ENCODE measurements around the gene OLR1. TPM values are rescaled to one million over a fixed set of nuclear protein-coding genes. Genes with fewer than 3 reads are reported as not detected.
"Not testable (repeated sequence)": the region's sequence is repeated elsewhere in the genome, so short reads cannot be mapped to it uniquely, and the experiment has no call there.

OLR1 gene
- total RNA-seq, 1 experiment from 2014 or later = not detected

GRCh38 chr12:10190558-10191388 lies 18.8 kb upstream of the OLR1 start:
- DNase-seq (ENCODE audit: low read depth) = peak; percentile 62

DNA sequence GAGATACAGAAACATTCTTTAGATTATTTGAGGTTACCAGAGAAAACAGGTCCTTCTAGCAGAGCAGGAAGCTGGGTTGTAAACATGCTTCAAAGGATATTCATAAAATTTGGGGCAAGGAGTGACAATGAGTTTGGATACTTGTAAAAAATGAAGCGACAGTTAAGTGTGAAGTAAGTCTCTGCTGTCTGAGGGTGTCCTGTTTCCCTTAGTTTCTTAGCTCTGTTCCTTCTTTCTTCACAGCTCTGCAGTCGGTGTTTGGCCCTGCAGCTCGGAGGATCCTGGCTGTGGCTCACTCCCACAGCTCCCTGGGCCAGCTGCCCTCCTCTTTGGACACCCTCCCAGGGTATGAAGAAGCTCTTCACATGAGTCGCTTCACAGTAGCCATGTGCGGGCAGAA lies 17.7 kb upstream of the OLR1 start:
- no peak for DNase-seq (ENCODE audit: low read depth)

DNA sequence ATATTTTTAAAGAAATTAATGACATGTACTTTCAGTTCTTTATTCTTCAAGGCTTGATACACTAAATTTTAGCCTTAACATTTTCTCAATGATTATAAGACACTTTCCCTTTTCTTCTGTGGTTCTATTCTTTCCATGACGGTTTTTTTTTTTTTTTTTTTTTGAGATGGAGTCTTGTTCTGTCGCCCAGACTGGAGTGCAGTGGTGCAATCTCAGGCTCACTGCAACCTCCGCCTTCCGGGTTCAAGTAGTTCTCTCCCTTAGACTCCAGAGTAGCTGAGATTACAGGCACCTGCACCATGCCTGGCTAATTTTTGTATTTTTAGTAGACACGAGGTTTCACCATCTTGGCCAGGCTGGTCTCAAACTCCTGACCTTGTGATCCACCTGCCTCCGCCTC lies 15.0 kb upstream of the OLR1 start:
- not testable (repeated sequence) for DNase-seq (ENCODE audit: low read depth)

DNA sequence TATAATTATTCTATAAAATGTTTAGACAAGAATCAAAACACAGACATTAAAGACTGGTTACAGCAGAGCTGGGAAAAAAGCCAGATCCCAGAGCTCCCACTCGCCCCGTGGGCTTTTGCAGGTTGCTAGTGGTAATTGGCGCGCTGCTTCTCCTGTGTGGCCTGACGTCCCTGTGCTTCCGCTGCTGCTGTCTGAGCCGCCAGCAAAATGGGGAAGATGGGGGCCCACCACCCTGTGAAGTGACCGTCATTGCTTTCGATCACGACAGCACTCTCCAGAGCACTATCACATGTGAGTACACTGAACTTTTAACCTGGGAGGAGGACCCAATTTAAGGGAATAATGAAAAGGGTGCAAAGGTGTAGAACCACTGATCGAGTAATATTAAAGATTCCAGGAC lies 14.4 kb upstream of the OLR1 start:
- no peak for DNase-seq (ENCODE audit: low read depth)

- no peak for DNase-seq (ENCODE audit: low read depth)
Measured at GRCh38 chr12:10184261-10184843, 12.4 kb upstream of the OLR1 start.

DNA sequence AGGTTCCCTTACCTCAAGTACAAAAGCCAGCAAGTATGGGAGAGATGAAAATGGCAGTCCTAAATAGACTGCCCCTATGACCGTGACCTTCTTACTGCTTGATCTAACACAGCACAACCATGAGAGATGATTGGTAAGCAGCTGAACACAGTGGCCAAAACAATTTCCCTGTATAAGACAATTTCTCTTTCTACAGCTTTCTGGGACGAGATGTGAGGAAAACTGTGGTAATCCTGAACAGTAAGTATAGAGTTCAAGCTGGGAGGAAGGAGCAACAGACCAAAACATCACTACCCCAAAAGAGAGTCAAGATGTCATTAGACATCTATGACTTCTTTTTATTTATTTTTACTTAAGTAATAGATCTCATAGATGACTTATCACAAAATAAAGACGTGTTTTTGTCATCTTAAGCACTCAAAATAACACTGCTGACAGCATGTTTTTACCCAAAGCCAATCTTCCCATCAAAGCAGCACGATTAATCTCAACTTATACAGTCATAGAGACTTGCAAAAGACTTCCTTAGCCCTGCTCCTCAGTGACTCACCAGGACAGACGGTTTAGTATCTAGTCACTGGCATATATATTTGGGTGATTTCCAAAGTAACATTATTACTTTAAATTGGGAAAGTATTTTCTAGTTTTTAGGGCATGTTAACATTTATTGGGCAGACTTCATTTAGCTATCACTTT lies 10.6 kb upstream of the OLR1 start:
- peak; percentile 47 for DNase-seq (ENCODE audit: low read depth)

GRCh38 chr12:10179776-10180181 lies 7.8 kb upstream of the OLR1 start:
- no peak for DNase-seq (ENCODE audit: low read depth)

- DNase-seq (ENCODE audit: low read depth) = no peak
Measured at GRCh38 chr12:10178821-10179220, 6.9 kb upstream of the OLR1 start, which contains the start of gene TMEM52B. Gene TMEM52B, plus strand, starts transcription at chr12:10179032. Its CDS starts 543 bp downstream, at chr12:10179575.

DNA sequence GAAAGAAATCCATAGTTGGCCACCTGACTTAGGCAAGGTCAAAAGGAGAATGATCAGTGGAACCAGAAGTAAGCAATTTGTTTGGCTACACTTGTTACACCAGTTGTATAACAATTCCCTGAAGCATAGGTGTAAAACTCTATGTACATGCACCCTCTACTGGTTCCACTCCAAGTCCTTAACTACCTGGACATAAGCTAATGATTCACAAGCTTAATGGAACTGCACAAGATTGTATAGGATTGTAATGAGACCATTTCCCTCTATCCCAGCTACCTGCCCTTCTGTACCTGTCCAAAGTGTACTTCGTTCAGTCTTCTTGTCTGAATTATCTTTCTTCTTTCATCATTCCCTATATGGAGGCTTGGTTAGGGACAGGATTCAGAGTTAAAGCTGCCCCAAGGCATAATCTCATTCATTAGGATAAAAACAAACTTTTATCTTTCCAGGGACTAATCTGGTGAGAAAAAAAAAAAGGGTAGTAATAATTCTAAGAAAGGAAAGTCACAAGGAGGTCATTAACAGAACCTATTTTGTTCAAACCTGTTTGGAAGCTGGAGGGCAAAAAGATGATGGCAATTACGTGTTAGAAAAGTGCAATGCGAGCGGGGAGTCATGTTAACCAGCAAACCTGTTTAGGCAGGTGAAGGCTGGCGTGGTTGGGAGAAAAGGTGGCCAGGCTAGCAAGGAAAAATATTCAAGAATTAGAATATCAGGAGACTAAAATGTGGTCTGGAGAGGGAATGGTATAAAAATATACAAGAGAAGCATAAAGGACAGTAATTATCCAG lies 4.1 kb upstream of the OLR1 start:
- DNase-seq (ENCODE audit: low read depth) = no peak

- no peak for DNase-seq (ENCODE audit: low read depth)
Measured at GRCh38 chr12:10174986-10175614, 3.2 kb upstream of the OLR1 start.

- peak; percentile 27 for DNase-seq (ENCODE audit: low read depth)
Measured at GRCh38 chr12:10170216-10170615, 1.7 kb downstream of the OLR1 start.

DNA sequence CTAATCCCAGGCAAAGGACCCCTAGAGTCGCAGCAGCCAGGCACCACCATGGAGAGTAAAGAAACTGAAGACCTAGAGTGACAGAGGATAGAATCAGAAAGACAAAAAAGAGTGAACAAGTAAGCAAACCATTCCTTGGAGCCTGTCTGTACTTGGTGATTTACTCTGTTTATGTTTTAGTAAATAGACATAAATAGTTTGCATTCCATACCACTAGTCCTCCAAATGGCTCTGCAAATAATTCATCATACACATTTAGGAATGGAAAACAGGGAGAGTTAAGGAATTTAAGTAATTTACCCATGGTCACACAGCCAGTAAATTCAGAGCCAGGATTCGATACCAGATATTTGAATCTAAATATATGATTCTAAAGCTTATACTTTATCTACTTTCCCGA lies 2.8 kb downstream of the OLR1 start:
- DNase-seq (ENCODE audit: low read depth) = no peak

- no peak for DNase-seq (ENCODE audit: low read depth)
Measured at GRCh38 chr12:10167599-10167998, 4.3 kb downstream of the OLR1 start.

DNA sequence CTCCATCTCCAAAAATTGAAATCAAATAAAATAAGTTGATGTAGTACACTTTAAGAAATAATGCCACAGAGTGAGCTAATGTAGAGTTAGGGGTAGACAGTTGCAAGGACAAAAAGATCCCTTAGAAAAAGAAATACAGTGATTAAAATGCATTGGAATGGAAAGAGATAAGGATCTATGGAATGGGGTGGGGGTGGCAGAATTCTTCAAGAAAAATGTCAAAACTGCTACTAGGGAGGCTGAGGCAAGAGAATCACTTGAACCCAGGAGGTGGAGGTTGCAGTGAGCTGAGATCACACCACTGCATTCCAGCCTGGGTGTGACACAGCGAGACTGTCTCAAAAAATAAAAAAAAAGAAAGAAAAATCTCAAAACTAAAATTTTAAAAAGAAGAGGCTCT lies 6.5 kb downstream of the OLR1 start:
- DNase-seq (ENCODE audit: low read depth) = no peak

DNA sequence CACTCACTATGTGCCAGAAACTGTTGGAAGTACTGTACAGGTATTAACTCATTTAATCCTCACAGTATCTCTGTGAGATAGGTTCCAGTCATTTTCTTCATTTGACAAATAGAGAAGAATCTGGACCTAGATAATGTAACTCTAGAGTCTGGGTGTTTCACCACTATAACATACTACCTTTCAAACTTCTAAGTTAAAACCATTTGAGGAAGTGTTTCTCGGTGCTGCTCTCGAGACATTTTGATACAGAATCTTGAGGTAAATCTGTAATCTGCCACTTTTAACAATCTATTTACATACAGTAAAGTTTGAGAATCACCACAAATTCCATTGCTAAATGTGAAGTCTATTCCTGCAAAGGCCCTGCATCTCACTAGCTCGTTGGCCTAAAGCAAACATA lies 8.8 kb downstream of the OLR1 start:
- DNase-seq (ENCODE audit: low read depth) = no peak

GRCh38 chr12:10160617-10161385 lies 11.1 kb downstream of the OLR1 start:
- no peak for DNase-seq (ENCODE audit: low read depth)

GRCh38 chr12:10159280-10159679 lies 12.7 kb downstream of the OLR1 start:
- no peak for DNase-seq (ENCODE audit: low read depth)

GRCh38 chr12:10158406-10158805 lies 13.5 kb downstream of the OLR1 start:
- DNase-seq (ENCODE audit: low read depth) = no peak

- no peak for DNase-seq (ENCODE audit: low read depth)
Measured at GRCh38 chr12:10155966-10156365, 16.0 kb downstream of the OLR1 start.

- DNase-seq (ENCODE audit: low read depth) = no peak
Measured at GRCh38 chr12:10154145-10154496, 17.8 kb downstream of the OLR1 start.

All from RPMI7951 (cell line).